Measurements from ENCODE around the gene FBN1. TPM values are rescaled to one million over a fixed set of nuclear protein-coding genes. Genes with fewer than 3 reads are reported as not detected.

Gene FBN1
- total RNA-seq, 6 donors from 2014 or later = 20.3 to 159 (median 44.3) TPM

GRCh38 chr15:48590723-48591122 is 54.8 kb downstream of the FBN1 start:
- ATAC-seq (ENCODE audit: low FRiP score in 2 of 2) (no peak), DNase-seq (no peak)
- Histone ChIP-seq H3K4me3 (no peak overlapping the region), H3K9me3 (no peaks in the 10 kb centered on the region), H3K36me3 (no peaks in the 10 kb centered on the region), H3K4me1 (peaks cover 0 to 6% (median 2%) of the 10 kb centered on the region in 4 donors), H3K27ac (no peak overlapping the region), H3K27me3 (no peaks in the 10 kb centered on the region)
- 16 to 34% methylated on average over 1 of the region's 1 CpG for WGBS, 2 donors
- TF ChIP-seq POLR2A (IDR thresholded peaks at IDR 0.05) (no peak), POLR2AphosphoS5 (IDR thresholded peaks at IDR 0.05) (no peak), EP300 (IDR thresholded peaks at IDR 0.05) (no peak), CTCF (IDR thresholded peaks at IDR 0.05) (no peak)

- no peak for TF ChIP-seq CTCF (IDR thresholded peaks at IDR 0.05)
- TF ChIP-seq POLR2AphosphoS5 (IDR thresholded peaks at IDR 0.05) = no peak
- TF ChIP-seq EP300 (IDR thresholded peaks at IDR 0.05) = no peak
- TF ChIP-seq POLR2A (IDR thresholded peaks at IDR 0.05) = no peak
- WGBS, 2 donors = 75 to 78% methylated on average over 6 of the region's 6 CpGs
- no peak overlapping the region for H3K27ac ChIP-seq
- no peaks in the 10 kb centered on the region for H3K4me1 ChIP-seq
- DNase-seq = no peak
- no peak for ATAC-seq (ENCODE audit: low FRiP score in 2 of 2)
- H3K27me3 ChIP-seq = no peaks in the 10 kb centered on the region
- no peaks in the 10 kb centered on the region for H3K36me3 ChIP-seq
- no peaks in the 10 kb centered on the region for H3K9me3 ChIP-seq
- no peak overlapping the region for H3K4me3 ChIP-seq
Measured at GRCh38 chr15:48584812-48585563, 60.5 kb downstream of the FBN1 start.

GRCh38 chr15:48584090-48584811 is 61.3 kb downstream of the FBN1 start:
- TF ChIP-seq CTCF (IDR thresholded peaks at IDR 0.05) (no peak), POLR2A (IDR thresholded peaks at IDR 0.05) (no peak), EP300 (IDR thresholded peaks at IDR 0.05) (no peak), POLR2AphosphoS5 (IDR thresholded peaks at IDR 0.05) (no peak)
- no peak for DNase-seq
- 83 to 87% methylated on average over 5 of the region's 5 CpGs for WGBS, 2 donors

GRCh38 chr15:48582452-48583247 is 62.9 kb downstream of the FBN1 start:
- ATAC-seq (ENCODE audit: low FRiP score in 2 of 2) (peak in 1 of 2 donors; percentile 69), DNase-seq (no peak)
- peaks cover 0 to 8% (median 0%) of the 10 kb centered on the region in 4 donors for H3K4me1 ChIP-seq
- WGBS, 2 donors = 75 to 79% methylated on average over 11 of the region's 11 CpGs
- no peaks in the 10 kb centered on the region for H3K9me3 ChIP-seq
- H3K4me3 ChIP-seq = no peak overlapping the region
- H3K36me3 ChIP-seq = no peaks in the 10 kb centered on the region
- H3K27ac ChIP-seq = no peak overlapping the region
- no peaks in the 10 kb centered on the region for H3K27me3 ChIP-seq
- no peak for TF ChIP-seq POLR2A (IDR thresholded peaks at IDR 0.05)
- TF ChIP-seq EP300 (IDR thresholded peaks at IDR 0.05) = no peak
- no peak for TF ChIP-seq POLR2AphosphoS5 (IDR thresholded peaks at IDR 0.05)
- no peak for TF ChIP-seq CTCF (IDR thresholded peaks at IDR 0.05)

More at GRCh38 chr15:48584090-48584811, 61.3 kb downstream of the FBN1 start:
- H3K27me3 ChIP-seq = no peaks in the 10 kb centered on the region
- H3K9me3 ChIP-seq = no peaks in the 10 kb centered on the region
- H3K4me3 ChIP-seq = no peak overlapping the region
- H3K4me1 ChIP-seq = peaks cover 0 to 4% (median 0%) of the 10 kb centered on the region in 4 donors
- no peak overlapping the region for H3K27ac ChIP-seq
- no peak for ATAC-seq (ENCODE audit: low FRiP score in 2 of 2)
- no peaks in the 10 kb centered on the region for H3K36me3 ChIP-seq

Measured in upper lobe of left lung (tissue), 6 donors.